ENCODE results near the gene PLD6. TPM values are rescaled to one million over a fixed set of nuclear protein-coding genes. Genes with fewer than 3 reads are reported as not detected.

The PLD6 gene
- total RNA-seq, 1 experiment from 2014 or later, result 4.2 TPM

DNA sequence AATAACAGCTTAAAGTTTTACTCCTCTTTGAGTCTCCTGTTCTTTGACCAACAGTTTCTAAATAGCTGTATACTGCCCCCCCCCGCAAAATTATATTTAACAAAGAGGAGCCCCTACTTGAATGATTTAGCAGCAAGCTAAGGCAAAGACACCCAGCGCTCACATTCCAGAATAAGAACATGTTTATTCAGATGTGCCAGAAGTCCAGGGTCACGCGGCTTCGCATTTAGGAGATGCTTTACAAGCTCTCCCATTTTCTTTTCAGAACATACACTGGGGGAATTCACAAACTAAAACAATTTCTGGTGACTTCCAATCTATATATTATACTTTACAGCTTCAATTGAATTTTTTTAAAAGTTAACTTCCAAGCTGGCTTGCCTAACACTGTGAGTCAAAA is 5.3 kb downstream of the PLD6 start:
- intact Hi-C loops (cut with micrococcal nuclease; ENCODE audit: unreplicated experiment), result no loop called here
- TF ChIP-seq TCF7L2 (IDR thresholded peaks at IDR 0.05; ENCODE audit: low read depth, low read length), result no peak
- TF ChIP-seq, protein P1, sequence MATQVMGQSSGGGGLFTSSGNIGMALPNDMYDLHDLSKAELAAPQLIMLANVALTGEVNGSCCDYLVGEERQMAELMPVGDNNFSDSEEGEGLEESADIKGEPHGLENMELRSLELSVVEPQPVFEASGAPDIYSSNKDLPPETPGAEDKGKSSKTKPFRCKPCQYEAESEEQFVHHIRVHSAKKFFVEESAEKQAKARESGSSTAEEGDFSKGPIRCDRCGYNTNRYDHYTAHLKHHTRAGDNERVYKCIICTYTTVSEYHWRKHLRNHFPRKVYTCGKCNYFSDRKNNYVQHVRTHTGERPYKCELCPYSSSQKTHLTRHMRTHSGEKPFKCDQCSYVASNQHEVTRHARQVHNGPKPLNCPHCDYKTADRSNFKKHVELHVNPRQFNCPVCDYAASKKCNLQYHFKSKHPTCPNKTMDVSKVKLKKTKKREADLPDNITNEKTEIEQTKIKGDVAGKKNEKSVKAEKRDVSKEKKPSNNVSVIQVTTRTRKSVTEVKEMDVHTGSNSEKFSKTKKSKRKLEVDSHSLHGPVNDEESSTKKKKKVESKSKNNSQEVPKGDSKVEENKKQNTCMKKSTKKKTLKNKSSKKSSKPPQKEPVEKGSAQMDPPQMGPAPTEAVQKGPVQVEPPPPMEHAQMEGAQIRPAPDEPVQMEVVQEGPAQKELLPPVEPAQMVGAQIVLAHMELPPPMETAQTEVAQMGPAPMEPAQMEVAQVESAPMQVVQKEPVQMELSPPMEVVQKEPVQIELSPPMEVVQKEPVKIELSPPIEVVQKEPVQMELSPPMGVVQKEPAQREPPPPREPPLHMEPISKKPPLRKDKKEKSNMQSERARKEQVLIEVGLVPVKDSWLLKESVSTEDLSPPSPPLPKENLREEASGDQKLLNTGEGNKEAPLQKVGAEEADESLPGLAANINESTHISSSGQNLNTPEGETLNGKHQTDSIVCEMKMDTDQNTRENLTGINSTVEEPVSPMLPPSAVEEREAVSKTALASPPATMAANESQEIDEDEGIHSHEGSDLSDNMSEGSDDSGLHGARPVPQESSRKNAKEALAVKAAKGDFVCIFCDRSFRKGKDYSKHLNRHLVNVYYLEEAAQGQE (IDR thresholded peaks at IDR 0.05; ENCODE audit: insufficient read depth in 1 of 2, low read depth in 2 of 2, low read length in 1 of 2), result no peak

DNA sequence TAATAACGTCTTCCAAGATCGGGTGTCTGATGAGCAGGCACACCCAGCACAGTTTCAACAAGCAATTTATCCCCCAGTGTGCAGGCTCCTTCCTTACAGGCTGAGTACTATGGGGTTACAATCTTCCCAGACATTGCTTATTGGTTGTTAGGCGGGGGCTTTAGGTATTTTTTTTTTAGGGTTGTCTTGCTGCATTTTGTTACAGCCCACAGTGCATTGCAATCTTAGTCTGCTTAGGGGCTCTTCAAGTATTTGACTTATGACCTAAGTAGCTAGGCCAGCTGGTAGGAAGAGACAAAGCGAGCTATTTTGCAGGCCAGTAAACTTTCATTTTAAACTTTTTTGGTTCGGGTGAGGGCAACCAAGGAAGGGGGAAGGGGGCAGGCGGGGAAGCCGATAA is 5.8 kb downstream of the PLD6 start:
- ChIA-PET CTCF (no interaction called here), POLR2A (no interaction called here)
- intact Hi-C loops (cut with micrococcal nuclease; ENCODE audit: unreplicated experiment), result no loop called here
- Histone ChIP-seq H3K27me3 (ENCODE audit: control insufficient read depth, insufficient read depth, low read length) (no peaks in the 10 kb centered on the region), H3K4me3 (ENCODE audit: low read depth in 2 of 2, low read length in 2 of 2) (no peak overlapping the region), H3K27ac (ENCODE audit: low read length) (no peak overlapping the region), H3K9me3 (ENCODE audit: control insufficient read depth, insufficient read depth, low read depth, low read length) (no peaks in the 10 kb centered on the region), H3K36me3 (ENCODE audit: control insufficient read depth, insufficient read depth, low read length) (no peaks in the 10 kb centered on the region), H3K4me1 (ENCODE audit: control insufficient read depth, insufficient read depth, low read length) (peaks cover 3% of the 10 kb centered on the region; the same call in 1 of the 2 replicates)
- no TSS peak for BruUV-seq (replicated peaks)
- no peak for ATAC-seq
- TF ChIP-seq POLR2AphosphoS5 (IDR thresholded peaks at IDR 0.05; ENCODE audit: low read depth, low read length) (no peak), SIN3A (IDR thresholded peaks at IDR 0.05; ENCODE audit: borderline replicate concordance, insufficient read depth, low read depth, low read length) (no peak), CTCF (IDR thresholded peaks at IDR 0.05) (no peak), TCF7L2 (IDR thresholded peaks at IDR 0.05; ENCODE audit: low read depth, low read length) (no peak)
- TF ChIP-seq, protein P1 (IDR thresholded peaks at IDR 0.05; ENCODE audit: insufficient read depth in 1 of 2, low read depth in 2 of 2, low read length in 1 of 2), result no peak
- in situ Hi-C loops (cut with HindIII; ENCODE audit: low pct_unique_long_range_greater_than_20kb, low sequenced_read_pairs), result no loop called here
- DNase-seq (ENCODE audit: low read depth, low spot score), result no peak

More for the DNA sequence above, 5.3 kb downstream of the PLD6 start:
- in situ Hi-C loops (cut with HindIII; ENCODE audit: low pct_unique_long_range_greater_than_20kb, low sequenced_read_pairs), result no loop called here
- H3K4me3 ChIP-seq (ENCODE audit: low read depth in 2 of 2, low read length in 2 of 2), result no peak overlapping the region
- peaks cover 3% of the 10 kb centered on the region; the same call in 1 of the 2 replicates for H3K4me1 ChIP-seq (ENCODE audit: control insufficient read depth, insufficient read depth, low read length)
- CTCF ChIA-PET, result interaction anchor here (0.8 kb wide), 1 partner anchor 18 kb away, joined by 3 read pairs; no protein-coding TSS in a partner anchor
- H3K27ac ChIP-seq (ENCODE audit: low read length), result no peak overlapping the region
- DNase-seq (ENCODE audit: low read depth, low spot score) (no peak), ATAC-seq (no peak)
- no peaks in the 10 kb centered on the region for H3K27me3 ChIP-seq (ENCODE audit: control insufficient read depth, insufficient read depth, low read length)
- no TSS peak for BruUV-seq (replicated peaks)
- POLR2A ChIA-PET, result no interaction called here
- H3K9me3 ChIP-seq (ENCODE audit: control insufficient read depth, insufficient read depth, low read depth, low read length), result no peaks in the 10 kb centered on the region
- no peaks in the 10 kb centered on the region for H3K36me3 ChIP-seq (ENCODE audit: control insufficient read depth, insufficient read depth, low read length)
